Adipocyte (in vitro differentiated cells): ENCODE results near the gene TTC3.

Experiments
- DNase-seq: peaks from one replicate; pipeline ENCODE4 v3.0.0-alpha.2; 2015; ENCODE audit warnings: low read depth
- H3K27me3 ChIP-seq: replicated peaks from 2 replicates; pipeline ENCODE4 v1.7.0; 2013; ENCODE audit warnings: mild to moderate bottlenecking, low read length, moderate library complexity; ENCODE audit not compliant: control insufficient read depth, insufficient read depth
- H3K36me3 ChIP-seq: 2 replicates; pipeline ENCODE4 v1.7.0; 2013; ENCODE audit warnings: low read length, mild to moderate bottlenecking, moderate library complexity; ENCODE audit not compliant: control insufficient read depth, insufficient read depth, severe bottlenecking
- H3K4me1 ChIP-seq: 2 replicates; pipeline ENCODE4 v1.7.0; 2013; ENCODE audit warnings: mild to moderate bottlenecking, low read length, moderate library complexity; ENCODE audit not compliant: control insufficient read depth, insufficient read depth
- H3K4me3 ChIP-seq: 2 replicates; pipeline ENCODE4 v1.7.0; 2013; ENCODE audit warnings: mild to moderate bottlenecking, low read length, moderate library complexity
- H3K9ac ChIP-seq: 2 replicates; pipeline ENCODE4 v1.7.0; 2013; ENCODE audit warnings: mild to moderate bottlenecking, low read length, moderate library complexity
- H3K9me3 ChIP-seq: 2 replicates; pipeline ENCODE4 v1.7.0; 2013; ENCODE audit warnings: mild to moderate bottlenecking, low read length, moderate library complexity; ENCODE audit not compliant: control insufficient read depth

The TTC3 gene

DNA sequence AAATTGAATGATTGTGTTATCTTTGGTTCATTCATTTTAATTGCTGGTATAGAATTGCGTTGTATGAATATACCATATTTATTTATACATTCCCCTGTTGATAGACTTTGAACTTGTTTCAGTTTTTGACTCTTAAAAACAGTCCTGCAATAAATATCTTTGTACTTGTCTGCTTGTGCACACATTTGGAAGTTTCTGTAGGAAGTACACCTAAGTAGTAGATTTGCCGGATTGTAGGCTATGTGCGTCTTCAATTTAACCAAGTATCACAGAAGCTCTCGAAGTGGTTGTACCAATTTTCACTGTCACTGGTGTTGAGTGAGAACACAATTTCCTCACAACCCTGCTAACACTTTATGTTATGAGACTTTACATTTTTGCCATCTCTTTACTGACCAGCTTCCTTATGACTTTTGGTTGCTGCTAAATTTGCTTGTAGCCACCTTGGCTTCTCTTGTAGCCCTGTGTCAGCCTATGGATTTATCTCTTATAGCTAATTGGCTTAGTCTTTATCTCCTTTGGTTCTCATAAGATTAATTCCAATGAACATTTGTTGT is 2.2 kb downstream of the TTC3 start:
- Histone ChIP-seq H3K9me3 (no peaks in the 10 kb centered on the region), H3K9ac (peak overlapping the region; percentile 96), H3K36me3 (no peaks in the 10 kb centered on the region), H3K4me3 (peak overlapping the region; percentile 97), H3K4me1 (peaks cover 21% of the 10 kb centered on the region), H3K27me3 (no peaks in the 10 kb centered on the region)
- no peak for DNase-seq

DNA sequence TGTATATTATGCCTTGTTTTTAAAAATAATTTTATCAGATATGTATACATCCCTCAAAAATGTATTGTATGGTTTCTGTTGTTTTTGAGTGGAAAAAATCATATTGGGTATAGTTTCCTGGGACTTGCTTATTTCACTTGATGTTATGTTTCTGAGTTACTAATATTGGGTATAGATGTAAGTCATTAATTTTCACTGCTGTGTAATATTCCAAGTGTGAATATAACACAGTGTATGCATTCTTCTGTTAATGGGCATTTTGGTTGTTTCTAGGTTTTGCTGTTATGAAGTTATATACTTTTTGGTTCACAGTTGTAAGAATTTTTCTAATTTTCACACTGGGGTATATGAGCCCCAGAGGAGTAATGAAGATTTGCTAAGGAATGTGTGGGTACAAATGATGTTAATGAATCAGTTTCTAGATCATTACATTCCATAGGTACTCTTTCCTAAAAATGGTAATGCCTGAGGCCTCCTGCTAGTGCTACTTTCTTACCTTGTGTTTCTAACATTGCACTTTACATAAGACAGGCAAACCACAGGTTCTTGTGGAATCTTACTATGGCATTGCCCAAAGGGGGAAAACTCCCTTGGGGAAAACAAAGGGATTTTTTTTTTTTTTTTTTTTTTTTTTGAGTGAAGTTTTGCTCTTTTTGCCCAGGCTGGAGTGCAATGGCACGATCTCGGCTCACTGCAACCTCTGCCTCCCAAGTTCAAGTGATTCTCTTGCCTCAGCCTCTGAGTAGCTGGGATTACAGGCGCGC is 3.2 kb downstream of the TTC3 start:
- DNase-seq: no peak
- Histone ChIP-seq H3K9ac (no peak overlapping the region), H3K9me3 (no peaks in the 10 kb centered on the region), H3K36me3 (no peaks in the 10 kb centered on the region), H3K4me1 (peaks cover 18% of the 10 kb centered on the region), H3K4me3 (no peak overlapping the region), H3K27me3 (no peaks in the 10 kb centered on the region)

DNA sequence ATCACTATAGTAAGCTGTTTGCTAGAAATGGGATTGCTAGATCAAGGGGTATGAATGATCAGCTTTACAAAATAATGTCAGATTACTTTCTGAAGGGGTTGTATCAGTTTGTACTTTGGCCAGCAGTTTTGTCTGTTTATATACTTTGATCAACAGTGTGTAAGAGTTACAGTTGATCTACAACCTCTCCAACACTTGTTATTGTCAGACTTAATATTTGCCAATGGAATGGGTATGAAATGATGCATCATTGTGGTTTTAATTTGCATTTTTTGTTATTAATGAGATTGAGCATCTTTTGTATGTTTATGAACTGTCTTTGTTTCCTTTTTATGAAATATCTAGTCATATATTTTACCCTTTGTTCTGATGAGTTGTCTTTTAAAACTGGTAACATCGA is 4.3 kb downstream of the TTC3 start:
- no peak overlapping the region for H3K4me3 ChIP-seq
- no peaks in the 10 kb centered on the region for H3K36me3 ChIP-seq
- no peaks in the 10 kb centered on the region for H3K27me3 ChIP-seq
- H3K4me1 ChIP-seq: peaks cover 11% of the 10 kb centered on the region
- H3K9ac ChIP-seq: no peak overlapping the region
- DNase-seq: no peak
- no peaks in the 10 kb centered on the region for H3K9me3 ChIP-seq

DNA sequence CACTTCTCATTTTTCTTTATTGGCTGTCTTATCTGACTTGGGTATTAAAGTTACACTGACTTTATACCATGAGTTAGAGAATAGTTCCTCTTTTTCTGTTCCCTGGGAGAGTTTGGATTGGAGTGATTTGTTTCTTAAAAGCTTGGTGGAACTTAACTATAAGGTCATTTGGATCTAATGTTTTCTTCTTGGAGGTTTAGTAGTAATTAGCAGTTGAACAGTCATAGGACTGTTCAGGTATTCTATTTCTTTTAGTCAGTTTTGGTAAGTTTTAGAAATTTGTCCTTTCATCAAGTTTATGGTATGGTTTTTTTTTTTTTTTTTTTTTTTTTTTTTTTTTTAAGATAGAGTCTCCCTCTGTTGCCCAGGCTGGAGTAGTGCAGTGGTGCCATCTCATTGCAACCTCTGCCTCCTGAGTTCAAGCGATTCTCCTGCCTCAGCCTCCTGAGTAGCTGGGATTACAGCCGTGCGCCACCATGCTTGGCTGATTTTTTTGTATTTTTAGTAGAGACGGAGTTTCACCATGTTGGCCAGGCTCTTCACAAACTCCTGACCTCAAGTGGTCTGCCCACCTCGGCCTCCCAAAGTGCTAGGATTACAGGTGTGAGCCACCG is 6.3 kb downstream of the TTC3 start:
- Histone ChIP-seq H3K4me1 (peaks cover 12% of the 10 kb centered on the region), H3K9me3 (no peaks in the 10 kb centered on the region), H3K4me3 (no peak overlapping the region), H3K27me3 (no peaks in the 10 kb centered on the region), H3K9ac (no peak overlapping the region), H3K36me3 (no peaks in the 10 kb centered on the region)
- DNase-seq: no peak

DNA sequence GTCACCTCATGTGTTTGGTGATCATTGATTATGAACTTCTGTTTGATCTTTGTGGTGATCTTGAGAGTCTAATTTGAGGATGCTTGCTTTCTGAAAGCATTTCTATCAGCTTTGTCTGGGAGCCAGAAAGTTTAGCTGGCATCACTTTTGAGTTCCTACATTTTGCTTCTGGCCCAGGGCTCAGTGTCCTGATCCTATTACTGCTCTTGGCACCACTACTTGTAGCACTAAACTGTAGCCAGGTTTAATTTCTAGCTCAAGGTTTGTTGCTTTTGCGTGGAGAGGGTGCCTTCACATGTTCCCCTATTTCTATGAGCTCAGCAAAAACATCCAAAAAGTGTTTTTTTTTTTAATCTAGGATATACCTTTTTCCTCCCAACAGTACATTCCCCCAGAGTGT is 9.3 kb downstream of the TTC3 start:
- H3K27me3 ChIP-seq: no peaks in the 10 kb centered on the region
- no peaks in the 10 kb centered on the region for H3K9me3 ChIP-seq
- no peak overlapping the region for H3K4me3 ChIP-seq
- H3K9ac ChIP-seq: no peak overlapping the region
- no peaks in the 10 kb centered on the region for H3K36me3 ChIP-seq
- H3K4me1 ChIP-seq: peaks cover 7% of the 10 kb centered on the region
- DNase-seq: no peak

DNA sequence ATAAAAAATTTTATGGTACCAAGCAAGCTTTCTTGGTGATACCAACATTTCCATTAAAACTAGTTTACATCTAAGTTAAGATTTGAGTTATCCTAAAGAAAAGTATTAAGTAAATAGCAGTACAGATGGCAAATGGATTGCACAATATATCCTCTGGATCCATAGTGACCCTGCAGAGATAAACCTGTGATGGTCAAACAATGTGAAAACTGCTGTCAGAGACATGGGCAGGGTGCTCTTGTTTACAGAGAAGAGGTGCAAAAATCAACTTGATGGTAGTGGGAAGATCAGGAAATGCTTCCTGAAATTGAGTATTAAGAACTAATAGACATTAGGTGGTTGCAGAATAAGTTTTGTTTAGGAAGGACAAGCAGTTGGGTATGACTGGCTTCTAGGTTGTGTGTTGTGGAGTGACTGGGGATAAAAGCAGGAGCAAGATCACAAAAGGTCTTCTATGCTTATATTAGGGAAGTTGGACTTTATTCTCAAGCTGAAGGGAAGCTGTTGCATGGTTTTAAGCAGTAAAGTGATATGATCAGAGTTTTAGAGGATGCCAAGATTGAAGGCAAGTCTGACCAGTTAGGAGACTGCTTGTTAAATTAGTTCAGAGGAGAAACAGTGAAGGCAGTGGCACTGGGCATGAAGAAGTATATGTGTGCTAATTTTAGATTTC is 9.9 kb downstream of the TTC3 start:
- no peaks in the 10 kb centered on the region for H3K9me3 ChIP-seq

DNA sequence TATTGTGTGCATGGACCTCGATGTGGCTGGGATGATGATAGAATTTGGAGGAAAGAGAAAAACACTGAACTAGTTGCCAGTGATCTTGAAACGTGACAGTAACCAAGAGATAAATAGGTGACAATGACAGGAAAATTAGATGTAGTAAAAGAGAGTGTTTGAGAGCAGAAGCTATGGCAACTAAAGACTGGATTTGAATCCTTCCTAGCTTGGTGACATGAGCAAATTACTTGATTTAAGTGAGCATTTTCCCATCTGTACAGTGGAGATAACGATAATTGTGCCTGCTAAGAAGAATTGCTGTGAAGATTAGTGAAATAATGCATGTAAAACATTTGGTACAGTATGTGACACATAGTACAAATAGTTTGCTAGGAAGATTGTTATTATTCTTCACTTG is 12.7 kb downstream of the TTC3 start:
- no peak for DNase-seq
- Histone ChIP-seq H3K9me3 (no peaks in the 10 kb centered on the region), H3K9ac (no peak overlapping the region), H3K27me3 (no peaks in the 10 kb centered on the region), H3K4me3 (no peak overlapping the region), H3K36me3 (peaks cover 11% of the 10 kb centered on the region), H3K4me1 (peaks cover 25% of the 10 kb centered on the region)

More for the DNA sequence above, 9.9 kb downstream of the TTC3 start:
- Histone ChIP-seq H3K4me1 (peaks cover 14% of the 10 kb centered on the region), H3K27me3 (no peaks in the 10 kb centered on the region), H3K36me3 (no peaks in the 10 kb centered on the region), H3K4me3 (no peak overlapping the region), H3K9ac (no peak overlapping the region)
- DNase-seq: no peak

DNA sequence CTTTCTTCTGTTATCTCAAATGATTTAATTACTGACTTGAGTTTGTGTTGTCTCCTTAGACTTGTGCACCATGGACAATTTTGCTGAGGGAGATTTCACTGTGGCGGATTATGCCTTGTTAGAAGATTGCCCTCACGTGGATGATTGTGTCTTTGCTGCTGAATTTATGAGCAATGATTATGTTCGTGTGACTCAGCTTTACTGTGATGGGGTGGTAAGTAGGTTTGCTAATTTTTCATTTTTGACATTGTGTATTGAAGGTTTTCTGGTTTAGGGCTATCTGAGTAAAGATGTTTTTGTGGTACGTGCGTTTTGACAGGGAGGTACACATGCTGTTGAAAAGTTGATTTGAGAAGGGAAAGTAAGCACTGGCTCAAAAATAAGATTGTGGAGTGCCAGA is 14.1 kb downstream of the TTC3 start:
- H3K9ac ChIP-seq: peak overlapping the region; percentile 45
- peak; percentile 52 for DNase-seq
- no peaks in the 10 kb centered on the region for H3K9me3 ChIP-seq
- H3K36me3 ChIP-seq: peaks cover 19% of the 10 kb centered on the region
- H3K4me1 ChIP-seq: peaks cover 25% of the 10 kb centered on the region
- no peaks in the 10 kb centered on the region for H3K27me3 ChIP-seq
- H3K4me3 ChIP-seq: no peak overlapping the region

DNA sequence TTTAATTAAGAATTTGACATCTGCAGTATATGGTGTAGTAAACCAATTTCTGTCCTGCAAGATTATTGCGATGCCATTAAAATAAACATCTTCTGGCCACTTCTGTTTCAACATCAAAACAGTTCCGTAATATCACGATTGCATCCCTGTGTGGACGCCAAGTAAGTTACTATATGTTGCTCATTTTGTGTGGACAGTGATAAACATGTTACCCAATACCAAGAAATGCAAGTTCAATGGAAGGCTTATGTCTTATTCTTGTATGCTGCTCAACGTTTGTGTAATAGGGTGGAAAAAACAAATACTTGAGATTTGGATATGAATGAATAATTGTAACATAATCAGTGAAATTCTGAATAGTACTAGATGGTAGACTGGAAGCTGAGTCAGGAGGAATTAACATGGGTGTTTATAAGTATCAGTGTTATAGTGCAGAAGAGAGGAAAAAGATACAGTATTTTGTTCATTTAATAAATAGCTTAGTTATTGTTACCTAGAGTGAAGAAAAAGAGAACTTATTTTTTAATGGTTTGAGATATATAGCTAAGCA is 15.2 kb downstream of the TTC3 start:
- Histone ChIP-seq H3K9me3 (no peaks in the 10 kb centered on the region), H3K4me3 (no peak overlapping the region), H3K36me3 (peaks cover 24% of the 10 kb centered on the region), H3K9ac (peak overlapping the region; percentile 45), H3K4me1 (peaks cover 22% of the 10 kb centered on the region), H3K27me3 (no peaks in the 10 kb centered on the region)
- peak; percentile 27 for DNase-seq

DNA sequence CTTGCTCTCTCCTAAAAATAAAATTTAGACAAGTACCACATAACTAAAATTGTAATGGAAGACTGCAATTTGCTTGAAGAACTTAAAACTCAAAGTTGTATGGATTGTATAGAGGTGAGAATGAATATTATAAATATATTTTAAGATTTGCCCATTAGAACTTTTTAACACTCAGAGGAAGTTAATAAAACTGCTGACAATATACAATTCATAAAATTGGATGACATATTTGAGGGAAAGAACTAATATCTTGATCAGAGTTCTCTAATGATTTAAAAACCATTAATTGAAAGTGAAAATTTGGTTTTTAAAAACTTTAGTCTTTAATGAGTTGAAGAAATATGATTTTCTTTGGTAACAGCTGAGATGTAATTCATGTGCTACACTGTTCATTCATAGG is 20.9 kb downstream of the TTC3 start:
- Histone ChIP-seq H3K4me1 (peaks cover 2% of the 10 kb centered on the region), H3K9ac (no peak overlapping the region), H3K27me3 (no peaks in the 10 kb centered on the region), H3K36me3 (peaks cover 71% of the 10 kb centered on the region), H3K4me3 (no peak overlapping the region), H3K9me3 (no peaks in the 10 kb centered on the region)
- no peak for DNase-seq

DNA sequence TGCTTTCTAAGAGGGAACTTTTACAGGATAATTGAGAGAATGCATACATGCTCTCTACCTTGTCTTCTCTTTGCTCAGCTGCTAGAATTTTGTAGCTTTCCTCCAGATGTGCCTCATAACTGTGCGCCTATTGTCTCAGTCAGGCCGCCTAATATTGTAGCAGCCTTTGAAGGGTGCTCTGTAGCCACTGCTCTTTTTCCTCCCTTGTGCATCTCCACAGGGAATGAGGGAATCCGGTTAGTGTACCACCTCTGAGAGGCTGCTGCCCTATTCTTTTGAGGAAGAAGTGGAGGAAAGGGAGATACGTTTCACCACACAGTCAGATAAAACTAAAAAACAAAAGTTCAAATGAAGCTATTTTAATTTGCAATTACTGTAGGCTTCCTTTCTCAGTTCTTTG is 22.8 kb downstream of the TTC3 start:
- no peaks in the 10 kb centered on the region for H3K4me1 ChIP-seq
- DNase-seq: no peak
- H3K36me3 ChIP-seq: peaks cover 78% of the 10 kb centered on the region
- no peaks in the 10 kb centered on the region for H3K9me3 ChIP-seq
- no peak overlapping the region for H3K4me3 ChIP-seq
- H3K9ac ChIP-seq: no peak overlapping the region
- H3K27me3 ChIP-seq: no peaks in the 10 kb centered on the region
